GM18951 (cell line): ENCODE results near the gene CA12.

Experiments used
- POLR2A ChIP-seq: IDR thresholded peaks from 4 replicates; pipeline ENCODE4 v1.6.1; 2011; ENCODE audit warnings: mild to moderate bottlenecking; ENCODE audit not compliant: insufficient read length, insufficient read depth; ENCODE audit errors: extremely low read depth
- in situ Hi-C: fragments of 300-500 bp; cut with MboI; formaldehyde crosslinking; loops from one replicate; pipeline ENCODE4 v1.12.0; 2022; ENCODE audit warnings: low sequenced_read_pairs, mixed read lengths, inconsistent platforms; ENCODE audit not compliant: unreplicated experiment

Gene CA12

DNA sequence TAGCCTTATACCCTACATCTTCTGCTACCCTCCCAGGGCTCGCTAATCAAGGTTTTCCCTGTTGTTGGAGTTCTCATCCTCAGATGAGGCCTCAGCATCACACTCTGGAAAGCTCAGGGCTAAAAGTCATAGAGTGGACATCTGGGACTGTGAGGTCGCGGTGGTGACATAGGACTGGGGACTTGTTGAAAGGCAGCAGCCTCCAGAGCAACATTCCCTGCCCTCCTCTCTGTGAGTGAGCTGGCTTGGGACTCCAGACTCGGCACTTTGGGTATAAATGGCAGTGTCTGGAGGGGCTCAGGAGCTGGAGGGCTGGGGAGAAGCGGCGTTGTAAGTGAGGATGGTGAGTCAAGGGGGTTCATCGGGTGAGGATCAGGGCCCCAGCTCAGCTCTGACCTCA lies 2.7 kb downstream of the CA12 start:
- in situ Hi-C loops = no loop called here

DNA sequence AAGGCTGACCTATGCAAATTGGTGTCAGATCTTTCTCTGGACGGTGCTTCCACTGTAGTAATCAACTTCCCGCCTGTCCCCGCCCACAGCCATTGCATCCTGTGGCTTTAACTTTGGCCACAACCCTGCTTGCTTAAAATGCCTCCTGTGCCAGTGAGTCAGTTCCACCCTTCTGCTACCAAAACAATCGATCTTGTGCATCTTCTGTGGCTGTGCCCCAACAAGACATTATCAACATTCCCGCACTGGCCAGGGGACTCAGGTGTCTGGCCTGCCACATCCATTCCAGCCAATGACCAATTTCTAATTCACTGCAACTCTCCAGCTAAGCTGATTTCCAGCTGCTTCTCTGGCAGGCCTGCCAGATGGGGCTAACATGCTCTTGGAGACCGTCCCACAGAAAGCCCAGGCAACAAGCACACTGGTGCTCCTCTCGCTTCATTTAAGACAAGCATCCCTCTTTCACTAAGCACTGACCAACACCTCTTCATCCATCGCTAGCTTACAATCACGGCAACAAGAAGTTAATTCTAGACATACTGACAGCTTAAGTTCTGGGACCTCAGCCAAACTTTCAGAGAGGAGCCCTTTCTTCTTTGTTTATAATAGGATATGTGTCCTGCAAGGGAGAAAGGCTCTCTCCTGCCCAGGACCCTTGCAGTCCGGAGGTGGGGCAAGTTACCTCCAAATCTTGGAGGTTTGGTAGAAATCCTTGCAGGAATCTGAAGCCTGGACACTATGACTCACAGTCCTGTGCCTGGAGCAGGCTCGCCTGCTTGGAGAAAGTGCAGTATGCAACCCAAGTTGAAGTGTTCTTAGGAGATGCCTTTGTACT lies 6.7 kb downstream of the CA12 start:
- no peak for TF ChIP-seq POLR2A

More for the DNA sequence above, 2.7 kb downstream of the CA12 start:
- TF ChIP-seq POLR2A = no peak

DNA sequence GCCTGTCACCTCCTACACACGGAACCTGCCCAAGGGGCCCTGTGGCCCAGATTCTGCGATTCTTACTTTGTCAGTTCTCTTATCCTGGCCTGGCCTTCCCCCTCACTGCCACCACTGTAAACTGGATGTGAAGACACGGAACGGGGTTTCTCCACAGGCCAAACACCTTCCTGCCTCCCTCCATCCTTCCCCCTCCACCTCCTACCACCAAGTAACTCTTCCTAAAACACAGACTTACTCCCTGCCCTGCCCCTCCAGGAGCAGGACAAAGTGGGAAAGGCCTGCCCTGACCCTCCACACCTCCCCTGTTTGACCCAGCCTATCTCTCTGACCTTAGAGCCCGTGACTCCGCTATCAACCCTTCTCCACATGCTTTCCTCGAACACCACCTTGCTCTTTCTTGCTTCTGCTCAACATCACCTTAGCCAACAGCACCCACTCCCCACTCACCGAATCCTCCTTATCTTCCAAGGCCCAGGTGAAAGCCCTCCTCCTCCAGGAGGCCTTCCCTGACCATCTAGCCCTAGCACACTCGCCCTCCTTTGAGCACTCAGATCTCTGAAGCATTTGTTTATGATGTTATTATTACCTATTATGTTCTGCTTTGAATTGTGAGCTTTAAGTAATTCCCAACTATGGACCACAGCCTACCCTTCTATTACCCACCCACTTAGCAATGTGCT lies 7.6 kb downstream of the CA12 start:
- TF ChIP-seq POLR2A = no peak
- in situ Hi-C loops = no loop called here

More for the DNA sequence above, 6.7 kb downstream of the CA12 start:
- in situ Hi-C loops = no loop called here

DNA sequence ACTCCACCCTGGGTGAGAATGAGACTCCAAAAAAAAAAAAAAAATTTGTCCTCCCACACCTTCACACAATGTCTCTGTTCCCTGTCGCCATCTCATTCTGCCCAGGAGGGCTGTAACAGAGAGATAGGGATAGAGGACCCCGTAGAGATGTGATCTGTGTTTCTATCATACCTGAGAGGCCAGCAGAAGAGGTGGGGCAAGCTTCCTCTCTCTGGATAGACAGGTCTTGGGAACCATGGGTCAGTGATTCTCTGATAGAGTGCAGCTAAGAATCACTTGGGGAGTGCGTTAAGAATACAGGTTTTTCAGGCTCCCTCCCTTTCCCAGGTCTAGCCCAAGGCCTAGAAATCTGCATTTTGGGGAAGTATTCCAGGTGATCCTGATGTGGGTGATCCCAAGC lies 8.3 kb downstream of the CA12 start:
- in situ Hi-C loops = no loop called here
- no peak for TF ChIP-seq POLR2A

DNA sequence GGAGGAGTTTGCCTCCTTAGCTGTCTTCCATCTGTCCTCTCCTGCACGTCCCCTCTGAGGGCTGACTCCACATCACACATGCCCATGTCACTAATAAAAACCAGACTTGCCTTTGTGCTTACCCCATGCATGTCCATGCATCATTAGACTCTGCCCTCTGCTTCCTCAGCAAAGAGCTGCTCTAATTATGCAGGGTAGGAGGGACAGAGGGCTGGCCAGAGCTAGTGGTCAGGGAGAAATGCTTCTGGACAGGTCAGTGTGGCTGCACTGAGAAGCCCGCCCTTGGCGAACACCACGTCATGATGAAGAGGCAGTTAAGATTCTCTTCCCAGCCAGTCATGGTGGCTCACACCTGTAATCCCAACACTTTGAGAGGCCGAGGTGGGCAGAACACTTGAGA lies 8.9 kb downstream of the CA12 start:
- no peak for TF ChIP-seq POLR2A
- in situ Hi-C loops = no loop called here

DNA sequence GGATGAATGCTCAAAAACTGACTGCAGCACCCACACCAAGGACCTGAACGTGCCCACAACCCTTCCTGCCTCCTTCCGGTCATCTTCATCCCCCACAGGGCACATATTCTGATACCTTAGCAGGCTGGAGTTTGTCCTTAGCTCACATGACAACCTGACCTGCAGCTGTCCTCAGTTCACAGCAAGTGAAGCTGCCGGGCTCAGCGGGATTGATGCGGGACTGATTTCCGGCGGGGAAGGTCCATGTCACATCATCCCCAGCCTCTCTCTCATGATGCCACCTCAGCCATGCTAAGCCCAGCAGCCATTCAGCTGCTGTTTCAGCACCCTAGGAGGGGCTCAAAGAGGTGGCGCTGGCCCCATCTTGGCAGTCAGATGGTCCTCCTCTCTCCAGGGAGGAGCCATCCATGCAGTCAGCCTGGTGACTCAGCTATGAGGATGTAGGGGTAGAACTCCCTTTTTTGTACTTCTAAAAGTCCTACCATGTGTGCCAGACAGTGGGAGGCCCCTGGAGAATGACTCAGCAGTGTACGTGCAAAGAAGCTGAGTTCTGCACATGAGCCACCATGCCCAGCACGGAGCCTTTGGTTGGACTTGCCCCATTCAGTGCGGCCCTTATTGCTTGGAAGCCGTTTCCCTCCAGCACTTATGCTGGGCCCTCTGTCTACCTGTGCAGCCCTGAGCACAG lies 9.5 kb downstream of the CA12 start:
- in situ Hi-C loops = no loop called here
- no peak for TF ChIP-seq POLR2A

DNA sequence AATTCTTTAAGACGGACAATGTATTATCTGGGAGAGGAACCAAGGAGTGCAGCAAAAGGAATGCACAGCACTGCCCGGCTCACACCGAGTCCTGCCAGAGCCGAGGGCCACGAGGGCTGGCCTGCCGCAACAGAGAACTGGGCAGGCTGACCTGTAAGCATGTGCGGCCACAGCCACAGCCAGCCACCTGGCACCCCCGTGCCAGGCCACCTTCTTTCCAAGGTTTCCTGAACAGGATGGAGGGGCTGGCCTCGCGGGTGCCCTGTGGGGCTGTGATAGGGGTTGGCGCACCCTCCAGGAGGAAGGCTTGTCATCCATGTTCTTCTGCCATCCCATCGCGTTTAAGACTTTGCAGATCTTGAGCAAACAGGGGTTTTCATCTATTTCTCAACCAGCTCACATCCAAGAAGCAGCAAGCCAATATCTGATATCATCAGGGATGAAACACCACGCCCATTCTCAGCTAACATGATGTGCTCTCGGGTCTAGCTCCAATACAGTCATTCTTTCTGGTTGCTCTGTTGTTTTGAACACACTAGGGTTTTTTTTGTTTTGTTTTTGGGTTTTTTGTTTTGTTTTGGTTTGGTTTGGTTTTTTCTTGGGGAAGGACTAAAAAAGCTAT lies 10.2 kb downstream of the CA12 start:
- TF ChIP-seq POLR2A = no peak
- in situ Hi-C loops = no loop called here

DNA sequence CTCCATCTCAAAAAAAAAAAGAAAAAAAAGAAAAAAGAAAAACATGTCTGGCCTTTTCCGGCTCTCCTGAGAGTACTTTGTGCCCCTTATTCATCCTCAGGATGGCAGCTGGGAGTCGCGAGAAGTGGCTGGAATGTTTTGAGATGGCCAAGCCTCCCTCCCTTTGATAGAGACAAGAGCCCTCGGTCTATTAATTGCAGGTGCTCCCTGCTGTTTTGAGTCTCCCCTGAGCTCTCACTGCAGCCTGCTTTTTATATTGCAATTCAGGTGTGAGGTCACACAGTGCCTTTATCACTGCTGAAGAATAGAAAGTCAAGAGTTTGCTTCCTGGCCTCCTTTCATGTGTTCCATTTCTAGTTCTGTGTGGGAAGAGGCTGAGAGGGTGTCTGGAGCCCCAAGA lies 10.9 kb downstream of the CA12 start:
- in situ Hi-C loops = no loop called here
- TF ChIP-seq POLR2A = no peak

DNA sequence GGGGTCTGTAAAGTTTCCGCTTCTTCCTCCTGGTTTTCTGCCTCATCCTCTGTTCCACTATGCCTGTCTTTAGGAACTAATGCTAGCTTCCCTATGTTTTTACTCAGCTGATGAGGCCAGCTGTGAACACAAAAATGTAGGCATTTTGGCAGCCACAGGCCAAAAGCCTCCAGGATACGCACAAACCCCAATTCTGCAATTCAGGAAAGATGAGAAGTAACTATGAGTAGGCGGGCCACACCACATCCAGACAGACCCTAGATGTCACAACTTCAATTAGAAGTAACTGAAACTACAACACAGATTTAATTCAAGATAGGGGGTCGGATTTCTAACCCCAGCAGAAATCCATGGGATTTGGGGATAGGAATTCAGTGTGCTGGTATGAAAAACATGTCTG lies 11.9 kb downstream of the CA12 start:
- no peak for TF ChIP-seq POLR2A
- in situ Hi-C loops = no loop called here

DNA sequence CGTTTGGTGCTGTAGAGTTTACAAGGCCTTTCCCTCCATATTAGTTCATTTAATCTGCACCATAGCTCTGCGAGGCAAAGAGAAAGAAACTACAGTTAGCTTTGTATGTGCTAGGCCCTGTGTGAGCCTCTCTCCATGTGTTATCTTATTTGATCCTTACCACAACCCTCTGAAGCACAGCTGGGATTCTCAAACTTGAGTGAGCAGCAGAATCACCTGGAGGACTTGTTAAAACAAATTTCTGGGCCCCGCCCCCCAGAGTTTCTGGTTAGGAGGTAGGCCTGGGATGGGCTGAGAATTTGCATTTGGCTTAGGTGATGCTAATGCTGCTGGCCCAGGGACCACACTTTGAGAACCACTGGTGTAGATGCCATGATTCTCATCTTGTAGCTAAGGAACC lies 12.3 kb downstream of the CA12 start:
- TF ChIP-seq POLR2A = no peak
- in situ Hi-C loops = no loop called here

DNA sequence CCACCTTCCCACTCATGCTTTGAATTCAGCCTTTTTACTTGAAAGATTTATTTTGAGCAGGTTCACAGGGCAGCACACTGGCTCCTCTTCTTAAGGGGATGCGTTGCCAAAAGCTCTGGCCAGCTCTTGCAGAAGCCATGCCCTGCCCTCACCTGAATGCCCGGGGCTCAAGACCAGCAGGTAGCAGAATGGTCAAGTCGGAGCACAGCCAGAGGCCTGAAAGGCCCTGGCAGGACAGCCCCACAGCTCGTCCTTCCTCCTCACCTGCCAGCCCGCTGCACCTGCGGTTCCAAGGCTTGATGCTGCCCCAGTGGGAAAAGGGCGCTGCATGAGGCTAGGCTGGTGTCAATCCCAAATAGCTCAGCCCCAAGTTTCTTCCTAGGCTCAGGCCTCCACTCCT lies 13.1 kb downstream of the CA12 start:
- no peak for TF ChIP-seq POLR2A
- in situ Hi-C loops = no loop called here

DNA sequence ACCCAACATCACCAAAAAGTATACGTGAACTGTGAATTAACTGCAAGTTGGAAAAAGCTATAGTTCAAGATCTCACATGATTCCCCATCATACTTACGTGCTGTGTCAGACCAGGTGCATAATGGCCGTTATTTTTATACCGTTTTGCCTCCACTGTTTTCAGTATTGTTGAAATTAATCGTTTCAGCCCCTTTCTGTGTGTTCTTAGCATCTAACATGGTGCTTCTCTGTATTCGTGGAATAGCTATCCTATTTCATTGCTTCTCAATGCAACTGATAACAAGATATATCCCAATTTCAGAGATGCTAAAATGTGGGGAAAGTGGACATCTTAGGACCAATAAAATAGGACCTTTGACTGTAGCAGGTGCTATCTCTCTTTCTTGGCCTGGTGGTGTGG lies 13.7 kb downstream of the CA12 start:
- in situ Hi-C loops = no loop called here
- no peak for TF ChIP-seq POLR2A

DNA sequence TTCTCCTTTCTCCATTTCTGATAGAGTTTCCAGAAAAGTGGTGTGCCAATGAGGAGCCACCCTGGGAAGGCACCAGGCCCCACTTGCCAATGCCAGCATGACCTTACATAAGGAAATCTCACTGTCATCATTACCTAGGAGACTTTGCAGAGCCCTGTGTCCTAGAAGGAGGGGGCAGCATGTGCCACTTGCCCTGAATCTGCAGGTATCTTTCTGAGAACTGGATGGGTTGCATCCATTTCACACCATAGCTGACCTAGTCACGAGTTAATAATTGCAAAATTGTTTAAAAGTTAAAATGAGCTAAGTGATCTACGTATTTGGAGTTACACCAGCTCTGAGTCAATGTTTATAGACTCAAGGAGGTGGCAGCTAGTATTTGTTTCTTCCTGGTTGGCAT lies 14.3 kb downstream of the CA12 start:
- no peak for TF ChIP-seq POLR2A
- in situ Hi-C loops = no loop called here

DNA sequence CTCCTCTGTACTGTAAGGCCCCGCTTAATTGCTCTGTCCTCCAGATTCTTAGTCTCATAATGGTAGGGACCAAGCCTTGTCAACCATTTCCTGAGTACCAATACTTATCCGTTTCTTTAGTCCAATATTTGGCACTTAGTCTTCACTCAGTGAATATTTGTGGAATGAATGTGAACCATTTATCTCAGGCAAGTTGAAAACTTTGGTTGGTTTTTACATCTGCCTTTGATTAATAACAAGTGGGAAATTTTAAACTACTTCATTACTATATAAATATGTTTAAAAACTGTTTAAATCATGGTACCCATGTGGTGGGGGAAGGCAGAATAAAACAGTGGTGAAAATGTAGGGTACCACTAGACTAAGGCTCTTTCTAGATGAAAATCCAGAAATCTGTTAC lies 15.2 kb downstream of the CA12 start:
- in situ Hi-C loops = no loop called here
- no peak for TF ChIP-seq POLR2A

DNA sequence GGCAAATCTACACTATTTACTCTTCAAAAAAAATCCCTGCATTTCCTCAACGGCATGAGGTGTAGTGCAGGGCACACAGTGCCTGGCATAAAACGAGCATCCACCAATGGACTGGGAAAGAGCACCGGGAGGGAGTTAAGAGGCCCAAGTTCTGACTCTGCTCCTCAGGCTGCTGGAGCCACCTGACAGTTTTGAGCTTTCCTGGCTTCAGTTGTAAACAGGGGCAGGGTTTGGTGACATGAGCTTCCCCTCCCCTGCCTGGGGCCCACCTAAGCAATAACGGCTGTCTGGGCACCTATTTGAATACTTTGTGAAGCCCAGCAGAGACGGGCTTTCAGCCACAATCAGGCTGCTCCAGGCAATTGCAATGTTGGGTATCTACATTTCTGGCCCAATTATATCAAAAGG lies 16.4 kb downstream of the CA12 start:
- no peak for TF ChIP-seq POLR2A

More for the DNA sequence above, 16.4 kb downstream of the CA12 start:
- in situ Hi-C loops = no loop called here
